GM19351 (cell line): ENCODE results near the gene SUZ12.
A peak's percentile ranks its signal among the peaks of the same experiment; 100 is the strongest.
"Not testable (repeated sequence)": the region's sequence is repeated elsewhere in the genome, so short reads cannot be mapped to it uniquely, and the experiment has no call there.

Source experiments
- ATAC-seq: cut with Tn5 transposase; IDR thresholded peaks from one replicate; pipeline ENCODE4 v1.9.1; 2021; ENCODE audit warnings: mild to moderate bottlenecking, moderate library complexity; ENCODE audit not compliant: unreplicated experiment

The SUZ12 gene

DNA sequence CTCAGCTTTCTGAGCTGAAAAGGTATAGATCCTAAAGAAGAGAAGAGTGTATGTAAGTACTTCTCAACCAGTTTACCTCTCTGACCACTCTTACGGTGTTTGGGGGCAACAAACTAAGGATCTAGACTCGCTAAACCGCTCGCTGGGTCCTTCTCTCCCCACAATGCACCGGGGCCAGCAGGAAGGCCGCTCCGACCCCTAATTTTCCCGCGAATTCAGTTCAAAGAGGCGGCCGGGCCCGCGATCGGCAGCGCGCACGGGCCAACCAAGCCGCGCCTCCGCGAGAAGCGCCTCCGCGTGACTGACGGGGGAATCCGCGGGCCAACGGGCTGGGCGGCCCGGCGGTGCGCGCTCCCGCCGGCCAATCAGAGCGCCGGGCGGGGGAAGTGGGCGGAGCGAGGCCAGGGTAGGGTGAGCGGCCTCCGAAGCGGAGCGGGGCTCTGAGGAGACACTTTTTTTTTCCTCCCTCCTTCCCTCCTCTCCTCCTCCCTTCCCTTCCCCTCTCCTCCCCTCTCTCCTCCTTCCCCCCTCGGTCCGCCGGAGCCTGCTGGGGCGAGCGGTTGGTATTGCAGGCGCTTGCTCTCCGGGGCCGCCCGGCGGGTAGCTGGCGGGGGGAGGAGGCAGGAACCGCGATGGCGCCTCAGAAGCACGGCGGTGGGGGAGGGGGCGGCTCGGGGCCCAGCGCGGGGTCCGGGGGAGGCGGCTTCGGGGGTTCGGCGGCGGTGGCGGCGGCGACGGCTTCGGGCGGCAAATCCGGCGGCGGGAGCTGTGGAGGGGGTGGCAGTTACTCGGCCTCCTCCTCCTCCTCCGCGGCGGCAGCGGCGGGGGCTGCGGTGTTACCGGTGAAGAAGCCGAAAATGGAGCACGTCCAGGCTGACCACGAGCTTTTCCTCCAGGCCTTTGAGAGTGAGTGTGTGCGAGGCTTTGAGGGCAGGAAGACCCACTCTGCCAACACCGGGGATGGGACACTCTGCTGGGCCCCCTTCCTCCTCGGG, at the start of gene SUZ12:
TSS of gene SUZ12 (plus strand) at position 393 of the 995 bp plus-strand sequence. CDS start at position 633, 240 bp downstream.
- peak; percentile 94 for ATAC-seq

DNA sequence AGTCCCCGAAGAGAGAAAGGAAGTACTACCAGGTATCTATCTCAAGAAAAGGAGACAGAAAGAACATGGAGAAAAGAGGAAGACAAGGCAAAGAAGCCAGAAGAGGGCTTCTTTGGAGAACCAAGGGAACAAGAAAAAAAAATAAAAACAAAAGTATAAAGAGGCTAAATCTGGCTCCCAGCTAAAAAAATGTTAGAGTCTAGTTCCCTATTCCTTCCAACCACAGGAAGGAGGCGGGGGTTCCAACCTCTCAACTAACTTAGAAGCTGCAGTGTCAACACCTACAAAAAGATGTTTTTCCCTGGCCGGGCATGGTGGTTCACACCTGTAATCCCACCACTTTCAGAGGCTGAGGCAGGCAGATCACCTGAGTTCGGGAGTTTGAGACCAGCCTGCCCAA, 48.7 kb upstream of the SUZ12 start:
- ATAC-seq = no peak

DNA sequence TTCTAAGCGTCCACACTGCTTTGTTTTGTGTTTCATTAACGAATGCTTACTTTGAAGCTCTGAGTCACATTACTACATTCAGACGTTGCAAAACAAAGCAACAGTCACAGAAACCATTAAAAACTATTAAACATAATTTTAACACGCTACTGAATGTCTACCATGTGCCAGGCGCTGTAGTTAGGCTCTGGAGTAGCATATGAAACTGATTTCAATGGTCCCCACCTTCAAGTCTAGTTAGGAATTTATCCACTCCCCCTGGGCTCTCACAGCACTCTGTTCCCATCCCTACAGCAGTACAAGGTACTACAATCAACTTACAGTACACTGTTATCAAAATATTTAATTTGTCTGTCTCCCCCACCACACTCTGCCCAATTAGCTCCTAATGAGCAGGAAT, 35.9 kb upstream of the SUZ12 start:
- ATAC-seq = no peak

DNA sequence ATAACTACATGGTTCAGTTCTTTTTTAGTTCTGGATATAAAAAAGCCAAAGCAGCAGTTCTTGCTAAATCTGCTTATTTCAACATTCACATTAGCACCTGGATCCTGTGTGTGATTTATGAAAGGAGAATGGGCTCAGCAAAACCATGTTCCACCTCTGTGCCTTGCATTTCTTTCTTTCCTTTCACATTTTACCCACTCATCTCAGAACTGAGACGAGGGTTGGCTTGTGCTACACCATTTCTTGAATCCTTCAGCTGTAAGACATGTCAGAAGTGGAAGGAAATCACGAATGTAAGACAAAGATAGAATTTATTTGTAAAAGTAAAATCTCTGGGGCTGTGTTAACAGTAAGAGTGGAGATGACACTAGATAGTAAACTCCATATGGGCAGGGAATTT, 34.1 kb upstream of the SUZ12 start:
- no peak for ATAC-seq

DNA sequence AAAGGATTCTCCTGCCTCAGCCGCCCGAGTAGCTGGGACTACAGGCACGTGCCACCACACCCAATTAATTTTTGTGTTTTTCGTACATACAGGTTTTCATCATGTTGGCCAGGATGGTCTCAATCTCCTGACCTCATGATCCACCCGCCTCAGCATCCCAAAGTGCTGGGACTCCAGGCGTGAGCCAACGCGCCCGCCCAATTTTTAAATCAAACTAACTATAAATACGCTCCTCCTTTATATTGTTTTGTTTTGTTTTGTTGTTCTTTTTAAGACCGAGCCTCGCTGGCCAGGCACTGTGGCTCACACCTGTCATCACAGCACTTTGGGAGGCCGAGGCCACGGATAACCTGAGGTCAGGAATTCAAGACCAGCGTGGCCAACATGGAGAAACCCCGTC, 33.4 kb upstream of the SUZ12 start:
- ATAC-seq = no peak

DNA sequence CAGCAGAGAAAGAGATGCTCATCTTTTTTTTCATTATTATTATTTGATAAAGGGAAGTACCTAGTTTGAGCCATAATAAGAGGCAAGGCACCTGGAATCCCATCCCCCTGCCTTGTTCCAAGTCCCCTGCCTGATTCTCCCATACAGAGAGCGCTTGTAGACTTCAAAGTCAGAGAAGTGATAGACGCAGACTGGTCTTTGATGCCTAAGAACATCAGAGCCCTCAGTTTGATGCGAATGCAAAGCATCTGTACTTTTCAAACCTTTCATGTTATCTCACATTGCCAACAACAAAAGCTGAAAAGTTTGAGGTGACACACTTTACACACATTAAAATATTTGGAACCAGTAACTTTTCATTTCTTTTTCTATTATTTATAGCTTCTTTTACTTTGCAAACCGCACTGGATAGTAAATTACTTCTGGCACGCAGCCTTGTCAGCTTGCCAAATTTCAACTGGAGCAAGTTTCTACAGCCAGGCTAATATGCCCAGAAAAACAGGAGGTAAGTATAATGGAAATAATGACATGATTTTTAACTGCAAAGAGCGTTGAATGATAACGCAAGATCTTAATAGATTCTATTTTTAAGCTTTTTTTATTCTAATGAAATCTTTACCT, 29.4 kb upstream of the SUZ12 start:
- ATAC-seq = no peak

DNA sequence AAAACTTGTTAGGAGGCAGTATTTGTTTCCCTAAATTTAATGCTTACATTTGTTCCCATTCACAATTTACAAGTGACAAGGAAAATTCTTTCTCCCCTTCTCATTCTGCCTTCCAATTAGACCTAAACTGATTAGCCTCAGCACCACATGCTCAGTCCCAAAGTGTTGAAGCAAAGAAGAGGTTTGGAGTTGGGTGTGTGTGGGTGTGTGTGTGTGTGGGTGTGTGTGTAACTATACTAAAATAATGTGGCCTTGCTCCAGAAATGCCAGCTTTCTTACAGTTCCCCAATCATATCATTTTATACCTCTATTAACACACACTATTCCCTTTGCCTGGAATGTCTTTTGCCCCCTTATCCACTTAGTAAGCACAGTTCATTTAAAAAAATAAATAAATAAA, 28.4 kb upstream of the SUZ12 start:
- no peak for ATAC-seq

DNA sequence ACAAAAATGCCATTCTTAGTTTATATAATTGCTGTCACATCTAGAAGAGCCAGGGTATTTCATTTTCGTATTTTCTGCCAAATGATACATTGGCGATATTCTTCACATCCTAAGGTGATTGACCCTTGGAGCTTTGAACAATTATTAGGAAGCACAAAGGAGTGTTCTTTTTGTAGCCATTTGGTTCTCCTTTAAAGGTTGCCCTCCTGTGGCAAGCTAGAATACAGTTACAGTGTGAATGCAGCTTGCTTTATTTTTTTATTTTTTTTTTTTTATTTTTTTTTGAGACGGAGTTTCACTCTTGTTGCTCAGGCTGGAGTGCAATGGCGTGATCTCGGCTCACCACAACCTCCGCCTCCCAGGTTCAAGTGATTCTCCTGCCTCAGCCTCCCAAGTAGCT, 24.1 kb upstream of the SUZ12 start:
- ATAC-seq = not testable (repeated sequence)

DNA sequence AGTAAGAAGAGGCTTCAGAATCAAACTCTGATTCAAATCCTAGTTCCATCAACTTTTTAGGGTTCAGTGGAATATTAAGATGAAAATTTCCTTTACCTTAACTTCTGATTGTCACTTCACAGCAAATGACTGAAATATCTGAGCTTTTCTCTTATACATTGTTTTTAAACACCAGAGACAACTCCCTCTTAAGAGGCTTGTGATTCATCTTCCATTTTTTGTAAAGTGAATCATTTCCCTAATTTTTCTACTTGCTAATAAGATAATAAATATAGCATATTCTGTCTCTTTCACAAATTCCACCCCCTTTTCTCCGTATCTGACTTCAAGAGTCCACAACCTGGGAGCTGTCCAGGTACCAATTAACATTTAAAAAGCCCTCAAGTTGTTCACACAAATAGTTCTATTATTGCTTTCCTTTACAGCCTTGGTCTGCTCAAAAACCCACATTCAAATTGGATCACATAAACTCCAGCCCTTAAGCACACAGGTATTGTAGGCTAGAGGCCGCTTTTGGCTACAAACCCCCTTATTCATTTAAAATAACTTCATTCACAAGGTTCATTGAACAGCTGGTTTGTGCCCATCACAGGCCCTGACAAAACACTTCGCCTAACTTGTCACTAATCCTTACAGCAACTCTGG, 21.2 kb upstream of the SUZ12 start:
- ATAC-seq = no peak

DNA sequence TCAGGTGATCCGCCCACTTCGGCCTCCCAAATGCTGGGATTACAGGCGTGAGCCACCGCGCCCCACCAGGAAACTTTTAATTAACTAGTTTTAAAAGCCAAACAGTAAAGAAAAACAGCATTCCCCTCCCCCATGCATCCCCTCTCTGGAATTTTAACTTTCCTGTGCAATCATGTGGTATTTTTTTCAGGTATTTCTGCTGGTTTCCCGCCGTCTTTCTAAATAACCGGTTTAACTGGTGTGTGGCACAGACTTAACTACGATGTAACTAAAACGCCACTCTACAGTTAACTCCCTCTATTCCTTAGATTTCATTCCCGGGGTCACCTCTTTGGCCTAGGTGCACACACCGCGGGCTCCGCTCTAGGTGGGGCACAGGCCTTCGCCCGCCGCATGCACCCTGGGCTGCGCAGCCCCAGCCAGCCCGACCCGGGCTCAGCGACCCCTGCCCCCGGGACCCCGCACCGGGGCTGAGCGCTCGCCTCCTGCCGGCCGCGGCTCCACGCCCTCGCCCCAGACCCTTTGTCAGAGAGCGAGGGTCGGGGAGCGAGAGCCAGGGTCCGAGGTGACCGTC, 20.2 kb upstream of the SUZ12 start:
- no peak for ATAC-seq

DNA sequence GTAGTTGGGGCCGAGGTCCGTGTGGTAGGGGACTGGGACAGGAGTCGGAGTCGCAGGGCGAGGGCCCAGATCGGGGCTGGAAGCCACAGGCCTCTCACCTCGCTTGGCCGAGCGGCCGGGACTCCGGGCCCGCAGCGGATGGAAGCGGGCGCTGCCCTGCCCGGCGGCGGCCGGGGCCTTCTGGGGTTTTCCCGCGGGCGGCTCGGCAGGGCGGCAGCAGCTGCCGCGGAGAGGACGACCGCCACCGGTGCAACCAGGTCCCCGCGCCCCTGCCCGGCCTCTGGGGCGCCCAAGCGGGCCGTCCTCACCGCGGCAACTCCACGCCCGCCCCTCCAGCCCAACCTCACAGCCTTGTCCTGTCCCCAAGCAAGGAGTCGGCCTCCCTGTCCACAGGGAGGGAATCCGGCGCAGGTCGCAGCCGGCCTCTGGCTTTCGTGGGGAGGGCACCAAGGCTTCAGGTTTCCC, 19.7 kb upstream of the SUZ12 start:
- no peak for ATAC-seq

DNA sequence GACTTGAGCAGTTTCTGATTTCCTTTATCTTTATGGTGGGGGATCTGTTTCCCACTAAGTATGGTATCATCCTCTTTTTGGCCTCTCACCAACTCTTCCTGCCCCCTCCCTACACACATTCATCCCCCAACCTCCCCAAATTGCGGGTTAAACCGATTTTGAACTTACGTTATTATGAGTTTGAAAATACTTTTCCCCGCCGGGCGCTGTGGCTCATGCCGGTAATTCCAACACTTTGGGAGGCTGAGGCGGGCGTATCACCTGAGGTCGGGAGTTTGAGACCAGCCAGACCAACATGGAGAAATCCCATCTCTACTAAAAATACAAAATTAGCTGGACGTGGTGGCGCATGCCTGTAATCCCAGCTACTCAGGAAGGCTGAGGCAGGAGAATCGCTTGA, 19.1 kb upstream of the SUZ12 start:
- ATAC-seq = not testable (repeated sequence)

DNA sequence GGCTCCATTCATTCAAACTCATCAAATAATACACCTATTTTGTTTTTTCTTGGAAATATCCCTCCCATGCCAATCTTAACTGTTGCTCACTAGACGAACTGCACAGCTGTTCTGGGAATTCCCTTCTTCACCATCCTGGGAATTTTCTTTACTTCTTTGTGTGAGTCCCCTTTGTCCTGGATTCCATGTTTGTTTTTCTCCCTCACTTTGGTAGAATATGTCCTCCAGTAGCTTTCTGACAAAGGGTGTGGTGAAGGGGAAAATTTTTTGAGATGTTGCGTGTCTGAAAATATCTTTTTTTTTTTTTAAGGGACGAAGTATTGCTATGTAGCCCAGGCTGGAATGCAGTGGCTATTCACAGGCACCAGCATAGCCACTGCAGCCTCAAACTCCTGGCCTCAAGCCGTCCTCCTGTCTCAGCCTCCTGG, 18.1 kb upstream of the SUZ12 start:
- no peak for ATAC-seq

DNA sequence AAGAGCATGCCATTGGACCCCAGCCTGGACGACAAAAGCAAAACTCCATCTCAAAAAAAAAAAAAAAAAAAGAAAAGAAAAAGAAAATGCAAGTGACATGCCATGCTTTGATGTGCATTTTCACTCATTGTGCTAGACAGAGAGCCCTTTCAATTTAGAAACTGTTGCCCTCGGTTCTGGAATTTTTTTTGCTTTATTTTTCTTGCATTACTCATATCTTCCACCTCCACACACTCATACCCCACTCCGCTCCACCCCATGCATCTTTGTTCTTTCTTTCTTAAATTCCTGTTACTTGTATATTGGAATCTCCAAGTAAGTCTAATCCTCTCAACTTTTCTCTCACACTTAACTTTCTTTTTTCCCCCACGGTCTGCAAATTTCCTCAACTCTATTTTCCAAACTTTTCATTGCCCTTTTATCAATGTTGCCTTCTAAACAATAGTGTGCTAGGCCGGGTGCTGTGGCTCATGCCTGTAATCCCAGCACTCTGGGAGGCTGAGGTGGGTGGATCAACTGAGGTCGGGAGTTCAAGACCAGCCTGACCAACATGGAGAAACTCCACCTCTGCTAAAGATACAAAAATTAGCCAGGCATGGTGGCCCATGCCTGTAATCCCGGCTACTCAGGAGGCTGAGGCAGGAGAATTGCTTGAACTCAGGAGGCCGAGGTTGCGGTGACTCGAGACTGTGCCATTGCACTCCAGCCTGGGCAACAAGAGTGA, 16.8 kb upstream of the SUZ12 start:
- no peak for ATAC-seq

DNA sequence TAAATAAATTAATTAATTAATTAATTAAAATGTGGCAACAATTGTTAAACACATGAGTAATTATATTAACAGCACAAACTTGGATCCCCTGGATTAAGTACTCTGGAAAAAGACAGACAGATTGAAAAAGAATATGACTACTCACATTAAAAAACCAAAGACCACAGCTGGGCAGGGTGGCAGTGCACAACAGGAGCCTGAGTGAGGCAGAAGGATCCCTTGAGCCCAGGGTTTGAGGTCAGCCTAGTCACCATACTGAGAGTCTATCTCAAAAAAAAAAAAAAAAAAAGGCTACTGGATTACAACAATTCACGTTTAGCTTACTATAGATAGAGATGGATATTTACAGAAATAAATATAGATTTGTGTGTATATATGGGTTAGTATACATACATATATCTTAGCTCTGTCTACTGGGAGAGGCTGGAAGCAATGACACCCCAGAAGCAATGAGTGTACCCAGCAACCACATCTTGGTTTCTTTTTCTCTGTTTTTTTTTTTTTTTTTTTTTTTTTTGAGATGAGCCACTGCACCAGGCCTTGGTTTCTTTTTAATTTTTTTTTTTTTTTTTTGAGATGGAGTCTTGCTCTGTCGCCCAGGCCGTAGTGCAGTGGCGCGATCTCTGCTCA, 10.6 kb upstream of the SUZ12 start:
- no peak for ATAC-seq

DNA sequence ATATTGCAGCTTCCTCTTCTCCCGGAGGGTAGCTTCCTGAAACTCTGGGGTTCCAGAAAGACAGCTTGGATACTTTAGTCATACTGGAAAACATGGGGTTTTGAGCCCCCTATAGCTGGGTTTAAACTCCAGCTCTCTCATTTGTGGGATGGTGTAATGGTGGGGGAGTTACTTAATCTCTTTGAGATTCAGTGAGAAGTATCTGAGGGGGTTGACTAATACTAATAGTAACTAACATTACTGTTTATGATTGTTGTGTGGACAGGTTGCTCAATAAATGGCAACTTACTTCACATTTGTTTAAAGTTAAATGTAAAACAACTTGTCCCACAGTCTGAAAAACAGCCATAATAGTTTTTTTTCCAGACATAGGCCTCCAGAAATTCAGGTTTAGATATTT, 5.1 kb upstream of the SUZ12 start:
- ATAC-seq = no peak

DNA sequence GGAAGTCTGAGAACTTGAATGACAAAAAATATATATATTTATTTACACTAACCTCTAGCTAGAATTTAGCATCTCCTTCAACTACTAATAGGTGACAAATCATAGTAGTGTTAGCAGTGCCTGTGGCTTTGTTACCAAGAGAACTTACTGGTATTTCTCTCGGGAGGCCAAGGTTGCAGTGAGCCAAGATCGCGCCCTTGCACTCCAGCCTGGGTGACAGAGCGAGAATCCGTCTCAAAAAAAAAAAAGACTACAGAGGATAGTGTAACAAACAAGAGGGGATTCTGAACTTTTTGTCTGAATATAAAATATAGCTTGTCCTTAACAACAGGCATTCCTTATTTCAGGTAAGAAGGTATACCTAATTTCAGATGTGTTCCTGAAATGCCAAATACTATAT, 1.3 kb upstream of the SUZ12 start:
- ATAC-seq = no peak

DNA sequence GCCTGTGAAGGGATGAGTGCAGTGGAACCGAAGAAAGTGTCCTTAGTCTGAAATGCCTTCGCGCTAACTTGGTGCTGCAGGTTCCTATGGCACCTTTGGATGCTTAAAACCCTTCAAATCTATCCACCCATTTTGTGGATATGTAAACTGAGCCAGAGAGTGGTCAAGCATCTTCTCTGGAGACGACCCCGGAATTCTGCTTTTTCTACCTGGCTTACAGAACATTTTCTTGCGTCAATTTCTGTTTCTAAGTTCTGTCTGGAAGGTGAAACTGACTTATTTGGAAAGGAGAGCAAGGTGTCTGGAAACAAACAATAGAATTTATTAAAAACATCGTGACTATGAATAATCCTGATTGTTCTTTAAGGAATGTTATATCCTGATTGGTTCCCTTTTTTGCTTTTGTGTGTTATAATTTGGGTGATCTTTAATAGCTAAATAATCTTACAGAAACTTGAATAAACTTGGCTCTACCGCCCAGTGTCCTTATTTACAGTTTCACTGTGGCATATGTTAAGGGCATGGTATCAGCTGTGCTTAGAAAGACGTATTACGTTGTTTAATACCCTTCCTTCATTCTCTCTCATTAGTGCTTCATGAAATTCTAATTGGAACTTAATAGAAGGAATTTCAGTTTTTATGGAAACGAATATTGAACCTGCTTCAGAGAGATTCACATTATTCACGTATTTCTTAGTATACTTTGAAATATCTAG, 1.3 kb downstream of the SUZ12 start:
- not testable (repeated sequence) for ATAC-seq

DNA sequence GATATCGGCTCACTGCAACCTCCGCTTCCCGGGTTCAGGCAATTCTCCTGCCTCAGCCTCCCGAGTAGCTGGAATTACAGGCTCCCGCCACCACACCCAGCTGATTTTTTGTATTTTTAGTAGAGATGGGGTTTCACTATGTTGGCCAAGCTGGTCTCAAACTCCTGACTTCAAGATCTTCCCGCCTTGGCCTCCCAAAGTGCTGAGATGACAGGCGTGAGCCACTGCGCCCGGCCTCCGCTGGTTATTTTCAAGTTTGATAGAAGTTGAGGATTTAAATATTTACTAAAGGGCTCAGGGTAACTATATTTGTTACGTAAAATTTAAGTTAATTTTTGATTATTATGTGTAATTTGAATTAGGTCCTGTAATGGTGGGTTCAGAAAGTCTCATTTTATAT, 5.1 kb downstream of the SUZ12 start:
- ATAC-seq = not testable (repeated sequence)
